ENCODE results near the gene WNT2. TPM values are rescaled to one million over a fixed set of nuclear protein-coding genes. Genes with fewer than 3 reads are reported as not detected.

The WNT2 gene
- total RNA-seq, 1 donor from 2014 or later: under 0.01 TPM

GRCh38 chr7:117278040-117278439, 44.8 kb downstream of the WNT2 start:
- no peak overlapping the region for H3K4me3 ChIP-seq (ENCODE audit: low read depth, low read length)
- no peak for TF ChIP-seq CTCF (IDR thresholded peaks at IDR 0.05; ENCODE audit: insufficient read depth, low read length, severe bottlenecking)
- no peaks in the 10 kb centered on the region for H3K27me3 ChIP-seq (ENCODE audit: control insufficient read depth, insufficient read depth, low read length)
- no peak for FAIRE-seq
- DNase-seq (ENCODE audit: low read depth): no peak
- no peaks in the 10 kb centered on the region for H3K36me3 ChIP-seq (ENCODE audit: control insufficient read depth, insufficient read depth, low read length)

GRCh38 chr7:117277576-117277975, 45.3 kb downstream of the WNT2 start:
- Histone ChIP-seq H3K4me3 (ENCODE audit: low read depth, low read length) (no peak overlapping the region), H3K36me3 (ENCODE audit: control insufficient read depth, insufficient read depth, low read length) (no peaks in the 10 kb centered on the region), H3K27me3 (ENCODE audit: control insufficient read depth, insufficient read depth, low read length) (no peaks in the 10 kb centered on the region)
- DNase-seq (ENCODE audit: low read depth): no peak
- no peak for TF ChIP-seq CTCF (IDR thresholded peaks at IDR 0.05; ENCODE audit: insufficient read depth, low read length, severe bottlenecking)
- FAIRE-seq: no peak

GRCh38 chr7:117274951-117275350, 47.9 kb downstream of the WNT2 start:
- Histone ChIP-seq H3K27me3 (ENCODE audit: control insufficient read depth, insufficient read depth, low read length) (no peaks in the 10 kb centered on the region), H3K36me3 (ENCODE audit: control insufficient read depth, insufficient read depth, low read length) (no peaks in the 10 kb centered on the region), H3K4me3 (ENCODE audit: low read depth, low read length) (no peak overlapping the region)
- DNase-seq (ENCODE audit: low read depth) (no peak), FAIRE-seq (no peak)
- TF ChIP-seq CTCF (IDR thresholded peaks at IDR 0.05; ENCODE audit: insufficient read depth, low read length, severe bottlenecking): no peak

- no peak for TF ChIP-seq CTCF (IDR thresholded peaks at IDR 0.05; ENCODE audit: insufficient read depth, low read length, severe bottlenecking)
- Histone ChIP-seq H3K27me3 (ENCODE audit: control insufficient read depth, insufficient read depth, low read length) (no peaks in the 10 kb centered on the region), H3K36me3 (ENCODE audit: control insufficient read depth, insufficient read depth, low read length) (no peaks in the 10 kb centered on the region), H3K4me3 (ENCODE audit: low read depth, low read length) (no peak overlapping the region)
- DNase-seq (ENCODE audit: low read depth): peak; percentile 91
- no peak for FAIRE-seq
These were observed 49.0 kb downstream of the WNT2 start for GRCh38 chr7:117273814-117274225.

- DNase-seq (ENCODE audit: low read depth) (no peak), FAIRE-seq (no peak)
- H3K36me3 ChIP-seq (ENCODE audit: control insufficient read depth, insufficient read depth, low read length): no peaks in the 10 kb centered on the region
- H3K4me3 ChIP-seq (ENCODE audit: low read depth, low read length): no peak overlapping the region
- H3K27me3 ChIP-seq (ENCODE audit: control insufficient read depth, insufficient read depth, low read length): no peaks in the 10 kb centered on the region
- no peak for TF ChIP-seq CTCF (IDR thresholded peaks at IDR 0.05; ENCODE audit: insufficient read depth, low read length, severe bottlenecking)
These were observed 49.5 kb downstream of the WNT2 start for GRCh38 chr7:117273325-117273724.

- TF ChIP-seq CTCF (IDR thresholded peaks at IDR 0.05; ENCODE audit: insufficient read depth, low read length, severe bottlenecking): no peak
- DNase-seq (ENCODE audit: low read depth): no peak
- no peak for FAIRE-seq
- Histone ChIP-seq H3K27me3 (ENCODE audit: control insufficient read depth, insufficient read depth, low read length) (no peaks in the 10 kb centered on the region), H3K36me3 (ENCODE audit: control insufficient read depth, insufficient read depth, low read length) (no peaks in the 10 kb centered on the region), H3K4me3 (ENCODE audit: low read depth, low read length) (no peak overlapping the region)
These were observed 50.7 kb downstream of the WNT2 start for GRCh38 chr7:117272017-117272759.
